Limb (tissue), 2 donors: ENCODE results near the gene DES.

Source experiments
- DNase-seq, 2 donors: peaks; one replicate each; pipeline ENCODE4 v3.0.0-alpha.2; 2016; ENCODE audit errors: extremely low spot score in 2 of 2

DES gene

GRCh38 chr2:219419331-219420197 lies 1.4 kb downstream of the DES start:
- peak in 1 of 2 donors; percentile 27 for DNase-seq

- peak in 1 of 2 donors; percentile 21 for DNase-seq
Observed at GRCh38 chr2:219420687-219421086, 2.5 kb downstream of the DES start.

- no peak for DNase-seq
Observed at GRCh38 chr2:219421323-219421722, 3.1 kb downstream of the DES start.

- no peak for DNase-seq
Observed at GRCh38 chr2:219422952-219423534, 4.9 kb downstream of the DES start.

GRCh38 chr2:219423652-219424377 lies 5.6 kb downstream of the DES start:
- peak in 1 of 2 donors; percentile 30 for DNase-seq

- no peak for DNase-seq
Observed at GRCh38 chr2:219425238-219426067, 7.3 kb downstream of the DES start.

- DNase-seq: no peak
Observed at GRCh38 chr2:219426068-219426443, 7.9 kb downstream of the DES start.

GRCh38 chr2:219426534-219427136 lies 8.5 kb downstream of the DES start:
- no peak for DNase-seq

- no peak for DNase-seq
Observed at GRCh38 chr2:219428469-219428868, 10.3 kb downstream of the DES start.

- DNase-seq: no peak
Observed at GRCh38 chr2:219429958-219430606, 11.9 kb downstream of the DES start.

- peak in 1 of 2 donors; percentile 45 for DNase-seq
Observed at GRCh38 chr2:219430633-219431615, 12.7 kb downstream of the DES start.

- no peak for DNase-seq
Observed at GRCh38 chr2:219433666-219434467, 15.7 kb downstream of the DES start.

- DNase-seq: peak in 1 of 2 donors; percentile 58
Observed at GRCh38 chr2:219434468-219434717, 16.2 kb downstream of the DES start.

GRCh38 chr2:219434718-219435525 lies 16.7 kb downstream of the DES start, which contains the start of gene SPEG:
Gene SPEG, plus strand, starts transcription at chr2:219434843. Its CDS starts 135 bp downstream, at chr2:219434978.
- DNase-seq: peak in 1 of 2 donors; percentile 57

GRCh38 chr2:219435701-219436100 lies 17.5 kb downstream of the DES start:
- no peak for DNase-seq

GRCh38 chr2:219436491-219436890 lies 18.3 kb downstream of the DES start:
- DNase-seq: no peak

GRCh38 chr2:219437141-219437540 lies 19.0 kb downstream of the DES start:
- no peak for DNase-seq
